CD1c-positive myeloid dendritic cell (primary cell): Measurements from ENCODE around the gene NT5E.
"Not testable (repeated sequence)": the region's sequence is repeated elsewhere in the genome, so short reads cannot be mapped to it uniquely, and the experiment has no call there.

Source experiments
- DNase-seq: peaks from one replicate; pipeline ENCODE4 v3.0.0-alpha.2; 2016; ENCODE audit errors: extremely low spot score

NT5E gene

DNA sequence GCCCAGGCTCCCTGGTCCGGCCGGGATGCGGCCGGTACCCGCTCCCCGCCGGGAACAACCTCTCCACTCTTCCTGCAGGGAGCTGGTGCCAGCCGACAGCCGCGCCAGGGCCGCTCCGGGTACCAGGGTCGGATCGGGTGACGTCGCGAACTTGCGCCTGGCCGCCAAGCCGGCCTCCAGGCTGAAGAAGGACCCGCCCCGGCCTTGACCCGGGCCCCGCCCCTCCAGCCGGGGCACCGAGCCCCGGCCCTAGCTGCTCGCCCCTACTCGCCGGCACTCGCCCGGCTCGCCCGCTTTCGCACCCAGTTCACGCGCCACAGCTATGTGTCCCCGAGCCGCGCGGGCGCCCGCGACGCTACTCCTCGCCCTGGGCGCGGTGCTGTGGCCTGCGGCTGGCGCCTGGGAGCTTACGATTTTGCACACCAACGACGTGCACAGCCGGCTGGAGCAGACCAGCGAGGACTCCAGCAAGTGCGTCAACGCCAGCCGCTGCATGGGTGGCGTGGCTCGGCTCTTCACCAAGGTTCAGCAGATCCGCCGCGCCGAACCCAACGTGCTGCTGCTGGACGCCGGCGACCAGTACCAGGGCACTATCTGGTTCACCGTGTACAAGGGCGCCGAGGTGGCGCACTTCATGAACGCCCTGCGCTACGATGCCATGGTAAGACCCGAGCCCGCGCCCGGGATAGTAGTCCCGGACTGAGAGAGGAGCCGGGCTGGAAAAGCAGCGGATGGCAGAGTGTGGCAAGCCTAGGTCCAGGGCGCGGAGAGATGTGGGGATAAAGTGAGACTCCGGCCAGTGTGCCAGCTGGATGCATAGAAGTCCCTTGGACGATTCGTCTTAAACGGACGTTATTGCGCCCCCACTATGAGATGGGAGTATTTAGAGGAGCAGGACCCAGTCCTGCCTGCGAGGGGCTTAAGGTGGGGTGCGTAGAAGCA is at the start of gene NT5E:
NT5E (plus strand) TSS at position 266 of the 942 bp plus-strand sequence; CDS start at position 323, 57 bp downstream.
- DNase-seq, result no peak

DNA sequence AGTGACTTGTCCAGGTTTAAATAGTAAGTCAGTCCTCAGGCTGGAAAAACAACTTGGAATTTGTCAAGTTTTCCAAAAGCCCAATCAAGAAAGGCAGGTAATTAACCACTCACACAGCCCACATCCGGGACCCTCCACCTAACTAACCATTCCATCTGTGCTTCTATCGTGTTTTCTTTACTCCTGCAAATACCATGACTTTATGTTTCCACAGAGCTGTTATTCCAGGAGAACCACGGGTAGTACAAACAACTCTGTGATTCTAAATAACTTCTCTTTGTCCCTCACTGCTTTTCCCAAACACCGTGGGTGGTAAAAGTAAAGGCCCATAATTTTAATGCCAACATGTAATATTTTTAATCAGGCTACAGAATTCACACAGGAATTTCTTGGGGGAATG is 49.6 kb upstream of the NT5E start:
- no peak for DNase-seq

DNA sequence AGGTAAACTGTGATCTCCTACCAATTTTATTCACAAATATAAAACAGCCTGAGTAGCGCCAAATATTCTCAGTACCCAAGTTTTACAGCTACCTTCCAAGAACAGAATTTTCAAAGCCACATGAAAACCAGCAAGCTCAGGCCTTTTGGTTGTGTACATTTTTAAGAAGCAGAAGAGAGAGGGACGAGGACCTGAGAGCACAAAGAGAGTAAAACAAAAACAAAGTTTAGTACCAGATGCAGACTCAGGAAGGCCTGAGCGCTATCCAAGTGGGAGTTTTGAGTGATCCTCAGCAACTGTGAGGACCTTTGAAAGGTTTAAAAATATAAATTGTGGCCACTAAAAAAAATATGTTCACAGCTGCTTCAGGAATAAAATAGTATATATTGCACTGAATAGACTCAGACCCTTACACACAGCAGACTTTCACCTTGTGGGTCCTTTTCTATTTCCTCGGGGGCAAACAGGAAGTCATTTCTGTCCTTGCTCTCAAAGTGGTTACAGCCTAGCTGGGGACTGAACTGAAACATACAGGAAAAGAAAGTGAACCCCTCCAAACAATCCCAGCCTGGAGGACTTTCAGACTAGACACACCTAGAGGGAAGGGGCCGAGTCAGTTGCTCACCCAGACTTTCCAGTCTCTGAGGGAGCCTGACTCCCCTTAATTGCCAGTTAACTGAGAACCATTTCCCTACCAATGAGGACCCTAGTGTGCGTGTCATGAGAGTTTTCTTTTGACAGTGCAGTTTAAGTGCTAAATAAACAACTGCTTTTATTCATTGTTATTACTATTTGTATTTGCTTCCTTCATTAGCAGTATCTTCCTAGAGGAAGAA is 48.5 kb upstream of the NT5E start:
- no peak for DNase-seq

DNA sequence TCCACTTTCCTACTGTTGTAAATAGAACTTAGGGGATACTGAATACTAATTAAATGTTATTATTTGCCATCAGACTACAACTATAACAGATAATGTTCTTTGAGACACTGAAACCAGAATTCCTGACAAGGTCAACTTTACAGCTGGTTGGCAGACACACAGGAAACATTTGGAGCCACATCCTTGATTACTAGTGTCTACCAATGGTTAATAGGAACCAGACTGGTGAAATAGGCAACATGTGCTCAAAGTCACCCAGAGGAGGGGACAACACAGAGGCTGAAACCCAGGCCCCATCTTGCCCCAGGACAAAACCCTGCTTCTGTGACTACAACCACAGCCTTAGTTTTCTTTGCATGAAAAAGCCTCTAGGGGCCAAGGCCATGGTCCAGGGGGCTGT is 47.8 kb upstream of the NT5E start:
- DNase-seq, result no peak

DNA sequence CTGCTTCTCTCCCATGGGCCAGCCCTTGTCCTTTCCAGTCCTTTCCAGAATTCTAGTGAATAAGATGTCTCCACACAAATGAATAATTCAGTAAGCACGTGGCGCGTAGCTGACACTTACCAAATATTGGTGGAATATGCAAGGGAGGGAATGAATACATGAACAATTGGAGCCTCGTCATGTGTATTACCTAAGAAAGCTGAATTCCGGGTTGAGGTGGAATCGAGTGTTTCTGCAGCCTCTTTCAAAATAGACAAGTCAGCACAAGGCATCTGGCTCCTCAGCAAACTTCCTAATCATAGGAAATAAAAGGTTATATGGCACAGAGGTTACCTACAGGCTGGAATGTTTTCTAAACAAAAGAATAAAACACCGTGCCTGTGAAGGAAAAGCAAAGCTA is 47.0 kb upstream of the NT5E start:
- DNase-seq, result no peak

DNA sequence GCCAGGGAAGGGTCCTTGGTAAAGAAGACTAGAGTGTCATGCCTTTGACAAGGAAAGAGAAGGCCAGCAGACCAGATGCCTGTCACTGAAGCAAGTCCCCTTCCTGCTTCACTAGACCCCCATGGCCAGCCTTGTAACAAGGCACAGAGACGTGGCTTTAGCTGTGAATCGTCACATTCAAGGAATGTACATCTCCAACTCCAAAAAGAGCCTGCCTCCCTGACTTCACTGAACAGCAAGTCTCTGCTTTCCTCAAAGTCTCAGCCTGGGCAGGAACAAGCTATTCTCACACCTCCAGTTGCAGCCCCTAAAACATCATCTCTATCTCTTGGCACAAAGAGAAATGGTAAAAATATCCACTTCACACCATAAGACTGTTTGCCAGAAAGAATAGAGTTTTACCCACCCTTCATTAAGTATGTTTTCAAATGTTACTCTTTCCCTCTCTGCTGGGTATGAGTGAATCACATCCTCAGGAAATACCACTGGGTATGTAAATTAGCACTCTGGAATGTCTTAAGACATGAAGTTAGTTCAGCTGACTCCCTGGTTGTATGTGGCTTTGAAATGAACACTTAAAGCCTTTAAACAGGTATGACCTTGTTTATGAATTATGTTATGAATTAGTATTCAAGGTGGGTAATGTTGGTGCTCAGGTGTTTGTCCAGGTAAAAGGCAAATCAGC is 46.4 kb upstream of the NT5E start:
- no peak for DNase-seq

DNA sequence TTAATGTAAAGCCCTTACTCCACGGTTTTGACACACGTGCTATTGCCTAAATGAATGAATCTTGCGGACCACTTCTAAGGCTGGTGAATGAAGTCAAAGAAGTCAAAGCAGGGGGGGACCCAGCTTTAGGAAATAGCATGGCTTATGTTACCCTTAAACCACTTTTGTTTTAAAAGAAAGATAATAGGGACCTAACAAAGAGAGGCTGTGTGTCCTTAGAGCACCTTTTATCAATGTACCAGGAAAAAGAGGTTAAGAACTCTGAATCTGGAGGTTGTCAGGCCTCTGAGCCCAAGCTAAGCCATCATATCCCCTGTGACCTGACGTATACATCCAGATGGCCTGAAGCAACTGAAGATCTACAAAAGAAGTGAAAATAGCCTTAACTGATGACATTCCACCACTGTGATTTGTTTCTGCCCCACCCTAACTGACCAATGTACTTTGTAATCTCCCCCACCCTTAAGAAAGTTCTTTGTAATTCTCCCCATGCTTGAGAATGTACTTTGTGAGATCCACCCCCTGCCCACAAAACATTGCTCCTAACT is 45.8 kb upstream of the NT5E start:
- not testable (repeated sequence) for DNase-seq

DNA sequence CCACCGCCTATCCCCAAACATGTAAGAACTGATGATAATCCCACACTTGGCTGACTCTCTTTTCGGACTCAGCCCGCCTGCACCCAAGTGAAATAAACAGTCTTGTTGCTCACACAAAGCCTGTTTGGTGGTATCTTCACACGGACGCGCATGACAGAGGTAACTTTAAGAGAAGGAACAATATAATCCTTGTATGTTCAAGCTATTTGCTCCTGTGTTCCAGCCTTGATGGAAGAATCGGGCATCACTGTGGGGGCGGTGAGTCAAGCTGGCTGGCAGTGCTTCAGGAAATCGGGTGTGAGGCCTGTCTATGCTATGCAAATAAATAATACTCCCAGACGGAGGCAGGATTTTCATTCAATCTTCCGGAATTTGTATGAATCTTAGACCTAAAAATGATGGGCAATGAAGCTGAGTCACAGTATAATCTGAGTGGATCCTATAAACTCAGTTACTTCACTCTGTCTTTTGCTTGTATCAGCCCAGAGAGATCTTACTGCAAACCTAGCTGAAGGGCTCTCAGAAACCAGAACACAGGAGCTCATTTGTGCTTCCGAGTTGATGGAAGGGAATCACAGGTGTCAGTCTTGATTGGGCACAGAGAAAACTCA is 45.2 kb upstream of the NT5E start:
- no peak for DNase-seq

DNA sequence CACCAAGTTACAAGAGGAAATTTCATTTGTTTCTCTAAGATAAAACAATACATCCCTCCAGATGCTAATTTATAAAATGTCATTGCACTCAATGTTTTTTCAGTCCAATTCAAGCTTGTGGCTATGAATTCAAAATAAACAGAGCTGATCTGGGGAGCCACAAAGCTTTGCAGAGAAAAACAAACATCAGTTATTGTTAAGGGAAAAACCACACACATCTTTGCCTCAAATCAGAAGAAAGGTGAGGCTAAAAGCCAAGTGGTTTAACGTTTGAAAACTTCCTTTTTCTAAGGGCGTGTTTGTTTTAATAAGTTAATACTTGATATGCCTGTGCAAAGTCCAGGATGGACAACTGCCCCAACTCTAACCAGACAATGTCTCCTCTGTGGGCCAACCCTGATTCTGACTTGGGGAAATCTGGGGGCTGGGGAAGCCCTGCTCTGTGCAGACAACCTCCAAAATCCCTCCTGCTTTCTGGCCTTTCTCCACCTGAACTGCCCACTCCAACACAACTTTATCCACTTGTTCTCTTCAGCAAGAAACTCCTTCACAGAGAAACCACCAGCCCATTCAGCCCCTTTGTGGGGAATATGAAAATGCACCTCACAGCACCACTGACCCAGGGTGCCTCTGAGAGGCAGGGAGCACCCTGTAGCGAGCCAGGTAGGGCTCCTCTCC is 44.6 kb upstream of the NT5E start:
- DNase-seq, result no peak

DNA sequence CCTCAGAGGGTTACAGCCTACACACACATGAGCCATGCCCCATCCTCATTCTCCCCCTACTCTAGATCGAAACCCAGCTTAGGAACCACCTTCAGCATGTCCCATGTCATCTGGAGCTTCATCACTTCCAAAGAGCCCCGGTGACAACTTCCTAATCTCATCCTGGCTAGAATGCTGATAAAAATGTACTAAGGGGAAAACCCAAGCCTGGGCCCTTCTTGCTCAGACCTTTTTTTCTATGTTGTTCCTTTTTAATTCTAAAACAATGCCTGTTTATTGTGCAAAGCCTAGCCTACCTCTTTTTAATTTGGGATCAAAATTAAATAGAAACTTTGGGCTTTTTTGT is 44.1 kb upstream of the NT5E start:
- no peak for DNase-seq

DNA sequence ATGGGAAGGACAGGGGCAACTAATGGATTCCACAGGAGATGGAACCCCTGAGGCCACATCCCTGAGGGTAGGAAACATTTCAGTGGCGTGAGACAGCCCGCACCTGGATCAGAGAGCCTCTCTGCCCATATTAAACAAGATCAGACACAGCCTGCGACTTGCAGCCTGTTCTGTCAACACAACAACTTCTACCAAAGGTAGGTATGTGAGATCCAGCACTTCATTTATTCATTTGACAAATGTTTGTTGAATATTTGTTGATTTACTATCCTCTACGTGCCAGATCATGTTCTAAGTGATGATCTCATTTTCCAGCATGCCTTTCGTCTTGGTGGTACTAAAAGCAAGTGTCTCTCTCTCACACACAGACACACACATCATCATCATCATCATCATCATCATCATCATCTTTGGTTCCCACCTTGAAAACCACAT is 43.2 kb upstream of the NT5E start:
- DNase-seq, result no peak

DNA sequence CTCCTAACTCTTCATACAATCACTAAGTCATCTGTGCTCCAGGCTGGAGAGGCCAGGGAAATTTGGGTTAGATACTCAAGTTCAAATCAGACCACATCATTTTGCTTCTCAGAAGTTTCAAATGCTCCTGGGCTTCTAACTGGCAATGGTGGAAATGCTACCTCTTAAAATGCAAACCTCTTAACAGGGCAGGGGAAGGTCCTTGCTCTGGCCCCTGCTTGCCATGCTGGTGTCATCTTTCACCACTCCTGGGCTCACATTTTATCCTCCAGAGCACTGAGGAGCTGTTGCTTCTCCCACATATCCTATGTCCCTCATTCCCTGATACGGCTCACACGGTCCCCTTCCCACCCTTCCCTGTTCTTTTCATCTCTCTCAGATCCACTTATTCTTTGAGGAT is 41.8 kb upstream of the NT5E start:
- DNase-seq, result no peak

DNA sequence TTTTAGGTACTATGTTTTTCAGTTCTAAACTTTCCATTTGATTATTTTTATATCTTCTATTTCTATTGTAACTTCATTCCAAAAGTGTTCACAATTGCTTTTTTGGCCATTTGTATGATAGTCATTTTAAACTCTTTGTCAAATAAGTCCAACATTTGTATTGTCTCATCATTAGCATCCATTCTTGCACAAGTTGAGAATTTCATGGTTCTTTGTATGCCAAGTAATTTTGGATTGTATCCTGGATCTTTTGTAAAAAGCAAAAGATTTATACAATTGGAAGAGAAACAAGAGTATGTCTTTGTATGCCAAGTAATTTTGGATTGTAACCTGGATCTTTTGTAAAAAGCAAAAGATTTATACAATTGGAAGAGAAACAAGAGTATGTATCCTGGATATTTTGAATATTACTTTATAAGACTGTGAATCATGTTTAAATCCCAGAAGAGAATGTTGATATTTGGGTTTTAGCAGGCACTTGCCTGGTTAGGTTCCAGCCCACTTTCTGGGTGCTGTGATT is 36.9 kb upstream of the NT5E start:
- no peak for DNase-seq

DNA sequence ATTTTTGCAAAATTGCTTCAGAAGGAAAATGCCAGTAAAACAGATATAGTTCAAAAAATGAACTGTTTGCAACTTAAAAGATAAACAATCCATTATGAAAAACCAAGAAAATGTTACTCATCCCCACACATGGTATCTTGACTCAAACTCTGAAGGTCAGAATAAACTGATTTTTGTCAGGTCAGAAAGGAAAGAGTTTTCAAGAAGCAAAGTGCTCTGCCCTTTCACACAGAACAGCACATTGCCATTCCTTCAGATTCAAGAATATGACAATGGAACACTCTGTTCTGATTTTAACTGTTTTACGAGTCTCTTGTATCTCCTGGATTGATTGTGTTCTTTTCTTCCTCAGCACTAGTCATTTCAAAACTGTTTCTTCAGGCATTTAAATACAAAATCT is 33.8 kb upstream of the NT5E start:
- DNase-seq, result no peak

DNA sequence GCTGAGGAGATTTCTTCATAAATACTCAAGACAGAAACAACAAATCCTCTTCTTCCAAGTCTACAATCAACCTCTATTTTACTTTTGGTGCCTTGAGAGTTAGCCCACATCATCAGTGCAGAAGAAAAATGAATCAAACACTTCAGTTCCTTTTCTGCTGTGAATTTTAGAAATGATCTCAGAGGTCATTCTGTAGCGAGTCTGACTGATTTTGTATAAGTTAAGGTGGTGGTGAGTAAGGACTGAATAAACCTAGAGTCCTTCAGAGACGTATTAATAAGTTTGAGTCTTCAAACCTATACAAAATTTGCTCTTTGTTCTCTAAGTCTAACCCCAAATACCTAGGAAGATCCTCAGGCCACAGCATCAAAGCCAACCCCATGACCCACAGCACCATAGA is 33.1 kb upstream of the NT5E start:
- DNase-seq, result no peak

DNA sequence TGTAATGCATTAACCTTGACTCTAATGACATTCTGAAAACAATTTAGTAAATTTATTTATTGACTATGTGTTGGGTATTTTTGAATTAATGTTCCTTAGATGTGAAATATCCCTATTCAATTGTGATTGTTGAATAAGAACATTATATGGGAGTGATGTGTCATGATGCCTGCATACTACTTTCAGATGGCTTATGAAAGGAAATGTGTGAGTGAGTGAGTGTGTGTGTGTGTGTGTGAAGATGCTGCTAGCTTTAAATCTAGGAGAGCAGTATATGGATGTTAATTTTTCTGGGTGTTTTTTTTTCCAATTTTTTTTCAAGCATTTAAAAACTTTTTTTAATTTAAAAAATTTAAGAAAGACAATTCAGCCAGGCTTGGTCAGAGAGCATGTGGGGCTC is 32.5 kb upstream of the NT5E start:
- no peak for DNase-seq

DNA sequence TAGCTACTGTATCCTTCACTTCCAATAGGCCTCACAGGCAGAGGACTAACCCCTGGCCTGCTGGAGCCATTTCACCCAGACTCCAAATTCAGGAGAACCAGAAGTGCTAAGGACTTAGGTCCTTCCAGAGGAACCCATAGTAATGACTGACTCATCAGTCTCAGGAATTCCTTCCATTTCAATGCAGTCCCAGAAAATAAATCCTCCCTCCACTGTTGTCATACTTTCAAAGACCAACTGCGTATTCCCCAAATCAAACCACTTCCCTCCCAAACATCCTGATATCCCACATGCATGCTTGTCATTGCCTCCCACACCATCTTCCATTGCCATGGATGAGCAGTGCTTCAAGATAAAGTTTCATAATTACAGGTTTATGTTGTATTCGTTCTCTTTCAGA is 31.8 kb upstream of the NT5E start:
- no peak for DNase-seq

DNA sequence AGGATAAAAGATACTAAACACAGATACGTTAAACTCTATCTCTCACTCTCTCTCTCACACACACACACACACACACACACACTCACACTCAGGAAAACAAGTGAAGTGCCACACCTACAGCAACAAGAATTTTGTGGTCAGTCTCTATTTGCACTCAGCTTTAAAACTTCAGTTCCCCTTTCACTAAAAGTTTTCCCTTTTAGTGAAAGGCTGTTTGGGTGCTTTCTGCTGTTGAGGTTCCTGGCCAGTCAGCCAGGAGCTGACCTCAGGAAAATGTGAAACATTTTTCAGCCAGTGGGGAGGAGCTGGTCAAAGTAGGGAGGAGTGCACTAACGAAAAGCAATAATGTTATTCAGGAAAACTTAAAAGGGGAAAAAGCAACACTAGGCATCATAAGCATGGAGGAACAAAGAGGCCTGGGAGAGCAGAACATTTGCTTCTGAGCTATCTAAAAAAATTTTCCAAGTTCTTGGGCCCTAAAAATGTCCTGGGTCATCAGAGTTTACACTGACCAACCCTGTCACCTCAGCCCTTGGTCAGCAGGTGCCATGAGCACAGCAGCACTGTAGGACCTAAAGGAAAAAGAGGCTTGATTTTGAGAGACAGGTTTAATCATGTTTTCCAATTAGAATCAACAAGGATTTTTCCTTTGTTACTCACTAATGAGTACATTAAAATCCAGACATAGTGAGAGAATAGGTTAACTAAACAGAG is 30.7 kb upstream of the NT5E start:
- DNase-seq, result no peak

DNA sequence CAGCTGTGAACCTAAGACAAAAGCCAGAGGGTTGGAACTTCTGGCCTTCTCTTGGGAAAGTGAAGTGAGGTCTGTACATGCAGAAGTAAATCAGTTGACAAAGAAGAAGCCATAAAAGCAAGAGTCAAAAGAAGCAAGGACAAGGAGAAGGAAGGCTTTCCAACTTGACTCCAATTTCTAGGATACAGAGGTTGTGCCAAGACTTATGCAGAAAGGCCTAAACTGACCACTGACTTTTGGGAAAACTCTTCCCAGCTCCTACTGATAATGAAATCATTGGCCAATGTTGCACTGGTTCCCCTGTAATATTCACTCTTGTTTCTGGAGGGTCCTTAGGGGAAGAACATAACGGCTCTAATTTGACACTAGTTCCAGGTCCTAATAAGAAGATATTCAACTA is 29.3 kb upstream of the NT5E start:
- DNase-seq, result no peak

DNA sequence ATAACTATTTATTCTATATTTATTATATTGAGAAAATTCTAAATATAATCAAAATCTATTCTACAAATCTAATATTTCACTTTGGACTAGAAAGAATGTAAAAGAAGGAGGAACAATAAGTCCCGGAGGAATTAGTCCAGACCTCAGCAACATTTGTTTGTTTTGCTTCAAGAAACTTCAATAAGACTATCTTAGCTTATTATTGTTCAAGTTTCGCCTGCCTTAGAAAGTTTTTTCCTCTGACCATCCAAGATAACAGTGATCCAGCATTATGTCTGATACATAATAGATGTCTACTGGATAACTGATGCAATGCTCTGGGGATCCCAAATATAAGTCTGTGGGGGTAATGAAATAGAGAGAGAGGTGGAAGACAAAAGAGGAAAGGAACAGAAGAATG is 28.7 kb upstream of the NT5E start:
- DNase-seq, result no peak
